Activated CD4-positive, alpha-beta T cell treated with anti-CD3 and anti-CD28 coated beads, Interleukin-2, amount 50 U/mL, for 1 hour (primary cell): Measurements from ENCODE around the gene COL2A1.

Experiments
- DNase-seq: peaks from one replicate; pipeline ENCODE4 v3.0.0-alpha.2; 2020

COL2A1 gene

GRCh38 chr12:48004053-48004941 lies at the start of gene COL2A1:
Gene COL2A1, minus strand, starts transcription at chr12:48004476. Its CDS starts 155 bp downstream, at chr12:48004321.
- DNase-seq, result no peak

GRCh38 chr12:48053883-48054282 lies 49.6 kb upstream of the COL2A1 start:
- DNase-seq, result no peak

- no peak for DNase-seq
Observed at GRCh38 chr12:48053122-48053521, 48.8 kb upstream of the COL2A1 start.

- DNase-seq, result no peak
Observed at GRCh38 chr12:48051681-48052080, 47.4 kb upstream of the COL2A1 start.

- DNase-seq, result no peak
Observed at GRCh38 chr12:48050174-48050573, 45.9 kb upstream of the COL2A1 start.

GRCh38 chr12:48045965-48046518 lies 41.8 kb upstream of the COL2A1 start:
- DNase-seq, result no peak

GRCh38 chr12:48045061-48045846 lies 41.0 kb upstream of the COL2A1 start:
- no peak for DNase-seq

- no peak for DNase-seq
Observed at GRCh38 chr12:48044396-48044795, 40.1 kb upstream of the COL2A1 start.

- no peak for DNase-seq
Observed at GRCh38 chr12:48043771-48044170, 39.5 kb upstream of the COL2A1 start.

- DNase-seq, result no peak
Observed at GRCh38 chr12:48041591-48042423, 37.5 kb upstream of the COL2A1 start.

- no peak for DNase-seq
Observed at GRCh38 chr12:48040354-48040753, 36.1 kb upstream of the COL2A1 start.

- DNase-seq, result no peak
Observed at GRCh38 chr12:48039151-48039550, 34.9 kb upstream of the COL2A1 start.

- no peak for DNase-seq
Observed at GRCh38 chr12:48038085-48038484, 33.8 kb upstream of the COL2A1 start.

GRCh38 chr12:48037267-48037915 lies 33.1 kb upstream of the COL2A1 start:
- no peak for DNase-seq

- no peak for DNase-seq
Observed at GRCh38 chr12:48036818-48037217, 32.5 kb upstream of the COL2A1 start.

- no peak for DNase-seq
Observed at GRCh38 chr12:48034835-48035805, 30.8 kb upstream of the COL2A1 start.

GRCh38 chr12:48033451-48033850 lies 29.2 kb upstream of the COL2A1 start:
- no peak for DNase-seq

- no peak for DNase-seq
Observed at GRCh38 chr12:48032597-48032996, 28.3 kb upstream of the COL2A1 start.

GRCh38 chr12:48031135-48031960 lies 27.1 kb upstream of the COL2A1 start:
- no peak for DNase-seq

GRCh38 chr12:48030173-48030650 lies 25.9 kb upstream of the COL2A1 start:
- no peak for DNase-seq
